ENCODE data around the gene STRIP2.
"Not testable (repeated sequence)": the region's sequence is repeated elsewhere in the genome, so short reads cannot be mapped to it uniquely, and the experiment has no call there.

Gene STRIP2

GRCh38 chr7:129454249-129454551 lies 20.0 kb downstream of the STRIP2 start:
- DNase-seq = no peak

- DNase-seq = no peak
These were observed 22.2 kb downstream of the STRIP2 start for GRCh38 chr7:129456421-129456820.

GRCh38 chr7:129457101-129457500 lies 22.9 kb downstream of the STRIP2 start:
- no peak for DNase-seq

GRCh38 chr7:129458171-129458570 lies 23.9 kb downstream of the STRIP2 start:
- no peak for DNase-seq

- DNase-seq = no peak
These were observed 27.6 kb downstream of the STRIP2 start for GRCh38 chr7:129461809-129462208.

- DNase-seq = no peak
These were observed 28.2 kb downstream of the STRIP2 start for GRCh38 chr7:129462420-129462819.

GRCh38 chr7:129464194-129464593 lies 30.0 kb downstream of the STRIP2 start:
- DNase-seq = no peak

- no peak for DNase-seq
These were observed 30.8 kb downstream of the STRIP2 start for GRCh38 chr7:129465080-129465479.

- DNase-seq = no peak
These were observed 32.6 kb downstream of the STRIP2 start for GRCh38 chr7:129466796-129467195.

- DNase-seq = no peak
These were observed 33.9 kb downstream of the STRIP2 start for GRCh38 chr7:129468087-129468486.

GRCh38 chr7:129468547-129468946 lies 34.3 kb downstream of the STRIP2 start:
- DNase-seq = no peak

- DNase-seq = no peak
These were observed 35.7 kb downstream of the STRIP2 start for GRCh38 chr7:129469930-129470329.

GRCh38 chr7:129470411-129470810 lies 36.2 kb downstream of the STRIP2 start:
- no peak for DNase-seq

- no peak for DNase-seq
These were observed 37.2 kb downstream of the STRIP2 start for GRCh38 chr7:129471402-129471827.

- not testable (repeated sequence) for DNase-seq
These were observed 41.7 kb downstream of the STRIP2 start for GRCh38 chr7:129475931-129476330.

- not testable (repeated sequence) for DNase-seq
These were observed 42.2 kb downstream of the STRIP2 start for GRCh38 chr7:129476398-129476797.

- DNase-seq = no peak
These were observed 45.6 kb downstream of the STRIP2 start for GRCh38 chr7:129479831-129480230.

GRCh38 chr7:129480674-129481363 lies 46.6 kb downstream of the STRIP2 start:
- DNase-seq = no peak

- DNase-seq = not testable (repeated sequence)
These were observed 47.1 kb downstream of the STRIP2 start for GRCh38 chr7:129481376-129481775.

- no peak for DNase-seq
These were observed 48.5 kb downstream of the STRIP2 start for GRCh38 chr7:129482781-129483180.

GRCh38 chr7:129489491-129489890 lies 55.3 kb downstream of the STRIP2 start:
- no peak for DNase-seq

GRCh38 chr7:129492391-129492790 lies 58.2 kb downstream of the STRIP2 start:
- DNase-seq = no peak

GRCh38 chr7:129493555-129493954 lies 59.3 kb downstream of the STRIP2 start:
- DNase-seq = no peak

- no peak for DNase-seq
These were observed 59.8 kb downstream of the STRIP2 start for GRCh38 chr7:129494041-129494440.

- DNase-seq = no peak
These were observed 61.8 kb downstream of the STRIP2 start for GRCh38 chr7:129495987-129496386.

Data from DMS 273 treated with DMSO at 0.1 percent for 48 hours (cell line).